Esophagus muscularis mucosa (tissue), 4 donors: Measurements from ENCODE around the gene PLEKHA3. TPM values are rescaled to one million over a fixed set of nuclear protein-coding genes. Genes with fewer than 3 reads are reported as not detected.
A peak's percentile ranks its signal among the peaks of the same experiment; 100 is the strongest.

Source experiments
- DNase-seq: peaks from one replicate; pipeline ENCODE4 v3.0.0-alpha.2; 2017; ENCODE audit errors: extremely low spot score
- H3K27ac ChIP-seq, 4 donors: fragments of 200-600 bp; sonication (generic); replicated peaks in 1 of 4; 1 replicate in 3 of 4; 2 replicates in 1 of 4; pipeline ENCODE4 v1.5.1; 2016 to 2019; ENCODE audit warnings: mild to moderate bottlenecking in 1 of 4
- H3K27me3 ChIP-seq, 4 donors: fragments of 200-600 bp; sonication (generic); one replicate each; pipeline versions ENCODE4 v1.5.1 to v1.6.0; 2016 to 2019
- H3K36me3 ChIP-seq, 4 donors: fragments of 200-600 bp; sonication (generic); one replicate each; pipeline ENCODE4 v1.5.1; 2016 to 2019
- H3K4me1 ChIP-seq, 4 donors: fragments of 200-600 bp; sonication (generic); one replicate each; pipeline ENCODE4 v1.5.1; 2016 to 2019
- H3K4me3 ChIP-seq, 4 donors: fragments of 200-600 bp; sonication (generic); 1 replicate in 2 of 4; 2 replicates in 2 of 4; pipeline ENCODE4 v1.5.1; 2016 to 2019; ENCODE audit warnings: mild to moderate bottlenecking in 4 of 4, moderate library complexity in 1 of 4
- H3K9me3 ChIP-seq, 4 donors: fragments of 200-600 bp; sonication (generic); 1 replicate in 3 of 4; 2 replicates in 1 of 4; pipeline ENCODE4 v1.5.1; 2016 to 2019
- EP300 ChIP-seq: sonication (generic); formaldehyde crosslinking; IDR thresholded peaks from one replicate; pipeline ENCODE4 v1.6.1; 2017; ENCODE audit warnings: antibody characterized with exemption
- POLR2A ChIP-seq: fragments of 450-650 bp; IDR thresholded peaks from one replicate; pipeline ENCODE4 v1.6.1; 2017; ENCODE audit warnings: antibody characterized with exemption, moderate library complexity, mild to moderate bottlenecking, low read depth
- POLR2AphosphoS5 ChIP-seq, 2 donors: sonication (generic); formaldehyde crosslinking; IDR thresholded peaks; one replicate each; pipeline ENCODE4 v1.6.1; 2017; ENCODE audit warnings: antibody characterized with exemption in 2 of 2
- WGBS: methylation state at CpG from one replicate; pipeline ENCODE4 v1.1.5; 2018; 5-methylcytosine and 5-hydroxymethylcytosine counted together
- intact Hi-C: fragments of 100-400 bp; cut with DNase I; formaldehyde crosslinking; loops from one replicate; pipeline ENCODE4 v1.15.1; 2023
- total RNA-seq, 4 donors: library from RNA; depleted of rRNA; stranded (reverse); fragments of >200 nt; gene quantifications; one replicate each; pipeline versions ENCODE4 v1.1.0 to v1.2.1, GENCODE V29; 2016
- TF ChIP-seq, protein P1 (sequence below), 3 experiments: fragments of 200-600 bp in 2 of 3; fragments of 450-650 bp in 1 of 3; sonication (generic) in 2 of 3; IDR thresholded peaks; one replicate each; pipeline ENCODE4 v1.5.1; 2017 to 2019; ENCODE audit warnings: antibody characterized with exemption in 3 of 3, mild to moderate bottlenecking in 2 of 3, moderate library complexity in 1 of 3

PLEKHA3 gene
- 10 to 100 TPM; 20.8 to 30.0 (median 26.5) TPM for total RNA-seq

DNA sequence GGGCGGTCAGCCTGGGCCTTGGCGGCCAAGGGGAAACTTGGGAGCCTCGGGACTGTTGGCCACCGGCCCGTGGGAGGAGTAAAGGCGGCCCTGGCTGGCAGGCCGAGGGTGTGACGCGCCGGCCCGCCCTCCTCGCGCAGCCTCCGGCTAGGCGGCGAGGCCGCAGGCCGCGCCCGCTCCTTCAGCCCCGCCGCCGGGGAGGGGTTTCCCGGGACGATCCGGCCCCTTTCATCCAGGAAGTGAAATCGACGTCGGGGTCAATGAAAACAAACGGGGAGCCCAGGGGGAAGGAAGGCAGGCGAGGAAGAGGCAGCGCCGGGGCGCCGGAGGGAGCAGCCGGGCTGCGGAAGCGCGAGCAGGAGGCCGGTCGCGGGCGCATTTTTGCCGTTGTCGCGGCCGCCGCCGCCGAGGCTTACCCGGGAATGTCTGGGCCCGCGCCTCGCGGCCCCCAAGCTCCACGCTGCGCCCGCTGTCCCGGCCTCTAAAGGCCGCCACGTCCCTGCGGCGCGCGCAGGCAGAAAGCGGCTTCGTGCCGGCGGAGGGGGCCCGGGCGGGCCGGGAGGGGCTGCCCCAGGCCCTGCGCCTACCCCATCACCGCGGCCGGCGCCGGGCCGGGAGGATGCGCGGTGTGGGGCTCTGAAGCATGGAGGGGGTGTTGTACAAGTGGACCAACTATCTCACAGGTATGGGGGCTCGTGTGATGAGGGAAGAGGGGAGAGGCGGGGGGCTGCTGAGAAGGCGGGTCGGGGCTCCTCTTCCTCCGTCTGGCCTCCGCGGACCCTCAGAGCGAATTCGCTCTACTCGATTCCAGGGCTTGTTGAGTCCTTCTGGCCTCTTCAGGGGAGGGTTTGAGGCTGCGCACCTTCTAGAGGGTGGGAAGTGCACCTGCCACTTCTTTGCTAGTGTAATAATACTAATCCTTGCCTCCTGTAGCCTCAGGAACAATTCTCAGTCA is at the start of gene PLEKHA3:
Gene PLEKHA3, plus strand, starts transcription at position 231 of the 955 bp plus-strand sequence. Its CDS starts 413 bp downstream, at position 644.
- no peaks in the 10 kb centered on the region for H3K9me3 ChIP-seq
- WGBS: 1% methylated on average over 35 of the region's 92 CpGs
- DNase-seq: peak; percentile 98
- peaks cover 55 to 71% (median 69%) of the 10 kb centered on the region in 4 donors for H3K4me1 ChIP-seq
- TF ChIP-seq EP300: no peak
- peak; percentile 22 for TF ChIP-seq POLR2A
- peak; percentile 86 to 89 for TF ChIP-seq POLR2AphosphoS5 (IDR thresholded peaks at IDR 0.05)
- intact Hi-C loops: no loop called here
- H3K27me3 ChIP-seq: no peaks in the 10 kb centered on the region
- H3K36me3 ChIP-seq: no peaks in the 10 kb centered on the region
- H3K27ac ChIP-seq: peak within 1 kb of the TSS; percentile 93 to 96 (median 96)
- peak within 1 kb of the TSS; percentile 79 to 89 (median 83) for H3K4me3 ChIP-seq

DNA sequence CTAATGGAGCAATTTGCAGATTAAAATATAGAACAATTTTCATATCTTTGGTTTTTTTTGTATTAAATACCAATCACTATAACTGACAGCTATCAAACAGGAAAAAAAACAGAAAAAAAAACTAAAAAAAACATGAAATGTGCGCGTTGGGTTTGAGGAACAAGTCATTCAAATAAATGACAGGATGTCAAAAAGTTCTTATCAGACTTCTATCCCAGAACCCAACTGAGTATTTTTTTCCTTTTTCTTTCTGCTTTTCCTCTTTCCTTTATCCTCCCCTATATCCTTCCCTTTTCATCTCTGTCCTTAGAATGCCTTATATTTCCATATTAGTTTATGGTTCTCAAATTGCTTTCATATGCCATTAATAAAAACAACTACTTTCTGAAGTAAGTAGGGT is 43.6 kb upstream of the PLEKHA3 start:
- 92% methylated on average over 2 of the region's 2 CpGs for WGBS
- no peak for DNase-seq
- H3K9me3 ChIP-seq: no peaks in the 10 kb centered on the region
- H3K27me3 ChIP-seq: no peaks in the 10 kb centered on the region
- intact Hi-C loops: no loop called here
- TF ChIP-seq, protein P1, sequence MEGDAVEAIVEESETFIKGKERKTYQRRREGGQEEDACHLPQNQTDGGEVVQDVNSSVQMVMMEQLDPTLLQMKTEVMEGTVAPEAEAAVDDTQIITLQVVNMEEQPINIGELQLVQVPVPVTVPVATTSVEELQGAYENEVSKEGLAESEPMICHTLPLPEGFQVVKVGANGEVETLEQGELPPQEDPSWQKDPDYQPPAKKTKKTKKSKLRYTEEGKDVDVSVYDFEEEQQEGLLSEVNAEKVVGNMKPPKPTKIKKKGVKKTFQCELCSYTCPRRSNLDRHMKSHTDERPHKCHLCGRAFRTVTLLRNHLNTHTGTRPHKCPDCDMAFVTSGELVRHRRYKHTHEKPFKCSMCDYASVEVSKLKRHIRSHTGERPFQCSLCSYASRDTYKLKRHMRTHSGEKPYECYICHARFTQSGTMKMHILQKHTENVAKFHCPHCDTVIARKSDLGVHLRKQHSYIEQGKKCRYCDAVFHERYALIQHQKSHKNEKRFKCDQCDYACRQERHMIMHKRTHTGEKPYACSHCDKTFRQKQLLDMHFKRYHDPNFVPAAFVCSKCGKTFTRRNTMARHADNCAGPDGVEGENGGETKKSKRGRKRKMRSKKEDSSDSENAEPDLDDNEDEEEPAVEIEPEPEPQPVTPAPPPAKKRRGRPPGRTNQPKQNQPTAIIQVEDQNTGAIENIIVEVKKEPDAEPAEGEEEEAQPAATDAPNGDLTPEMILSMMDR (IDR thresholded peaks at IDR 0.05): no peak
- TF ChIP-seq POLR2A (no peak), POLR2AphosphoS5 (IDR thresholded peaks at IDR 0.05) (no peak), EP300 (no peak)
- H3K4me3 ChIP-seq: no peak overlapping the region
- H3K36me3 ChIP-seq: peaks cover 38 to 99% (median 83%) of the 10 kb centered on the region in 4 donors
- H3K27ac ChIP-seq: no peak overlapping the region
- no peaks in the 10 kb centered on the region for H3K4me1 ChIP-seq

DNA sequence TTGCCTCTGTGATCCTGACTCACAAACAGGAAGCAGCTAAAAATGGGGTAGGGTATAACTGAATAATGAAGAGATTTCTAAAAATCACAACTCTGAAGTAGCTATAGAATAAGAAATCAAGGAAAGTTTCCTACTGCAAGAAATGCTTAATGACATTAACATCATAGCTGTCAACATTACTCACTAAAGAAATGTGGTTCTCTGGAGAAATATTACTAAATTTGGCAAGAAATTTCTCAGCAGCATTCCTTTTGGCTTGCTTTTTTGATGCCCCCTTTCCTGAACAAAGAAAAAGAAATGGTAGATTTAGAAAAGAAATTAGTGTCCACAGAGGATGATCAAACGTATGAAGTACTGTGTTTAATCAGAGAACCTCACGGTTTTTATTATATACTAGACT is 38.8 kb upstream of the PLEKHA3 start:
- Histone ChIP-seq H3K36me3 (peaks cover 46 to 99% (median 84%) of the 10 kb centered on the region in 4 donors), H3K27me3 (no peaks in the 10 kb centered on the region), H3K27ac (no peak overlapping the region), H3K9me3 (no peaks in the 10 kb centered on the region), H3K4me1 (no peaks in the 10 kb centered on the region), H3K4me3 (no peak overlapping the region)
- DNase-seq: no peak
- 93% methylated on average over 2 of the region's 2 CpGs for WGBS
- TF ChIP-seq, protein P1 (IDR thresholded peaks at IDR 0.05): no peak
- TF ChIP-seq POLR2A (no peak), POLR2AphosphoS5 (IDR thresholded peaks at IDR 0.05) (no peak), EP300 (no peak)
- intact Hi-C loops: loop anchor here (10.0 kb wide), 1 partner anchor 83 kb away; no protein-coding TSS in a partner anchor

DNA sequence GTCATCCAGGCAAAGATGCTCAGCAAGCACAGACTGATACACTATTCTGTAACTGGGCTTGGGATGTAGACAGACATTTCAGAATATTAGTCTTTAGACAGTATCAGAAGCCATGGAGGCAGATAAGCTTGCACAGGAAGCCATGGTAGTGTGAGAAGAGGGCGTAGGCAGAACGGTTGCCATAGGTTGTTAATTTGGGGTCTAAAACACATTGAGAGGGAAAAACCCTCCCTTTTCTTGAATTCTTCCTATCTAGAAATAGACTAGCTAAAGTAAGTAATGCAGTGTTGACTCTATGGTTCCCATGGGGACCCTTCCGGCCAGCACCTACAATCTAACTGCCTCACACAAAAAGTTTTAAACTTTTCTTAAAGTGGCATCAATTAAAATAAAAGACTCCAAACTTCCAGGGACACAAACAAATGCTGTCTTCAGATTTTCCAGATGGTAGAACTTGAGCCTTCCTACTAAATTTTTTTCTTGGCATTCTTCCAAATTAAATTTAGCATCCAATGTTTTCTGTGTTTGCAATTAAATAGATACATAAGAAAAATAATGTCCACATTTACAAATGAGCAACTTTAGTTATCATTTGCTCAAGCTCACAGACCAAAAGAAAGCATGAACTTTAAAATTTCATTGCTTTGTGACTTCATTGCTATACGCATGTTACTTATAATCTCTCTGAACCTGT is 31.1 kb upstream of the PLEKHA3 start:
- TF ChIP-seq EP300 (no peak), POLR2AphosphoS5 (IDR thresholded peaks at IDR 0.05) (no peak), POLR2A (no peak)
- TF ChIP-seq, protein P1 (IDR thresholded peaks at IDR 0.05): no peak
- no peaks in the 10 kb centered on the region for H3K27me3 ChIP-seq
- H3K27ac ChIP-seq: peak overlapping the region in 3 of 4 donors; percentile 90 to 99 (median 98)
- 62% methylated on average over 4 of the region's 4 CpGs for WGBS
- DNase-seq: no peak
- peak overlapping the region in 3 of 4 donors; percentile 70 to 92 (median 83) for H3K4me3 ChIP-seq
- H3K36me3 ChIP-seq: peaks cover 12 to 47% (median 28%) of the 10 kb centered on the region in 4 donors
- peaks cover 17 to 41% (median 32%) of the 10 kb centered on the region in 4 donors for H3K4me1 ChIP-seq
- intact Hi-C loops: loop anchor here (10.0 kb wide), 1 partner anchor 76 kb away; no protein-coding TSS in a partner anchor
- H3K9me3 ChIP-seq: no peaks in the 10 kb centered on the region
